Measurements from ENCODE around the gene WDR86.

Gene WDR86

DNA sequence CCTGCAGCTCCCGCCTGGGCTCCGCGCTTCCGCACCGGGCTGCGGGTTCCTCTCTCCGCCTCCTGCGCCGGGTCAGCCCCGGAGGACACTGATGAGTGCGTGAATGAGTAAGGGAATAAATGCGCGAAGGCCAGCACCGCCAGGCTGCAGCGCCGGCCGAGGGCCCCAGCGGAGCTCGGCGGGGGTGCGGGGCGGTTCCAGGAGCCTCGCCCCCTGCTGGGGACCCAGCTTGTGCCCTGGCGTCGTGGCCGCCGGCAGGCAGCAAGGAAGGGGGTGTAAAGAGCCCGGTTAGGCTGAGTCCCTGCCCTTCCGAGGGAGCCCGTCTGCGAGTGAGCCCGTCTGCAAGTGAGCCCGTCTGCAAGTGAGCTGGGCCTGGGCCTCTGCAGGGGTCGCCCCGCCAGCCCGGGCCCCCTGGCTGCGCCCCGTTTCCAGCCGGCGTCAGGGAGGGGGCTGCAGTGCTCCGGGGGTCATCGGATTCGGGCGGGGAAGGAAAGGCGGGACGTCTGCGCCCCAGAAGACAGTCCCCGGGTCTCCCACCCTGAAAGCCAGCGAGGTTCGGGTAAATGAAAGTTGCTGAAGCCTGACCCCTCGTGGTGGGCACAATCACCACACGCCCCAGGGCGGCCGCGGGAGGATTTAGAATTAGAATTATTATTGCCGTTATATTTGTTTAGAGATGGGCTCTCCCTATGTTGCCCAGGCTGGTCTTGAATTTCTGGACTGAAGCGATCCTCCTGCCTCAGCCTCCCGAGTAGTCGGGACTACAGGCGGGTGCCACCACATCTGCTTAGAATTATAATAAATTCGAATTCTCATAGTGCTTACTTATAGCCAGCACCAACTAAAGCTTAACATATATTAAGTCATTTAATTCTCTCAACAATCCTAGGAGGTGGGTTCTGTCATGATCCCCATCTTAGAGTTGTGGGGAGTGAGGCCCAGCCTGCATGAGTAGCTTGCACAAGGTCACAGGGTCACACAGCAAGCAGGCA is 38.7 kb upstream of the WDR86 start:
- Histone ChIP-seq H2BK5ac (ENCODE audit: low read depth, low read length, poor library complexity, severe bottlenecking) (no peak overlapping the region), H2BK15ac (ENCODE audit: low read depth, poor library complexity, severe bottlenecking) (no peak overlapping the region), H4K8ac (ENCODE audit: low read length) (peak overlapping the region; percentile 45), H3K36me3 (ENCODE audit: control insufficient read depth in 1 of 2, insufficient read depth in 2 of 2, low read depth in 1 of 2, low read length in 2 of 2) (no peaks in the 10 kb centered on the region), H2AFZ (ENCODE audit: low read depth, low read length) (peak overlapping the region; percentile 70), H4K91ac (ENCODE audit: low read length) (no peak overlapping the region), H3K79me1 (replicated peaks; ENCODE audit: low read length, poor library complexity, severe bottlenecking) (no peaks in the 10 kb centered on the region), H3K27ac (ENCODE audit: low read length, poor library complexity, severe bottlenecking) (no peak overlapping the region), H3K14ac (ENCODE audit: low read length in 2 of 2) (no peak overlapping the region), H2BK120ac (ENCODE audit: low read depth, low read length) (no peak overlapping the region), H2BK12ac (ENCODE audit: low read length in 2 of 2) (peak overlapping the region in 1 of 2 experiments; percentile 75), H3K9me3 (ENCODE audit: control insufficient read depth, low read length) (no peaks in the 10 kb centered on the region), H3K4me3 (ENCODE audit: insufficient read depth in 1 of 2, low read depth in 1 of 2, low read length in 2 of 2) (peak overlapping the region; percentile 55 to 65), H3K4ac (ENCODE audit: low read depth in 1 of 2, low read length in 2 of 2) (no peak overlapping the region), H3K27me3 (ENCODE audit: control insufficient read depth in 1 of 2, insufficient read depth in 1 of 2, low read length in 2 of 2) (peaks cover 0 to 12% of the 10 kb centered on the region in 2 experiments), H3K23ac (ENCODE audit: low read length in 2 of 2) (no peak overlapping the region), H3K4me1 (ENCODE audit: control insufficient read depth, insufficient read depth, low read depth, low read length) (peaks cover 20% of the 10 kb centered on the region), H3K18ac (ENCODE audit: low read depth in 1 of 2, low read length in 2 of 2) (peak overlapping the region; percentile 80 to 87), H2AK5ac (ENCODE audit: low read length, severe bottlenecking) (no peak overlapping the region), H3K9ac (ENCODE audit: low read length) (peak overlapping the region; percentile 77), H3K4me2 (ENCODE audit: low read length, poor library complexity, severe bottlenecking) (peak overlapping the region; percentile 74)
- 2% methylated on average over 58 of the region's 61 CpGs for WGBS
- peak; percentile 71 for DNase-seq

DNA sequence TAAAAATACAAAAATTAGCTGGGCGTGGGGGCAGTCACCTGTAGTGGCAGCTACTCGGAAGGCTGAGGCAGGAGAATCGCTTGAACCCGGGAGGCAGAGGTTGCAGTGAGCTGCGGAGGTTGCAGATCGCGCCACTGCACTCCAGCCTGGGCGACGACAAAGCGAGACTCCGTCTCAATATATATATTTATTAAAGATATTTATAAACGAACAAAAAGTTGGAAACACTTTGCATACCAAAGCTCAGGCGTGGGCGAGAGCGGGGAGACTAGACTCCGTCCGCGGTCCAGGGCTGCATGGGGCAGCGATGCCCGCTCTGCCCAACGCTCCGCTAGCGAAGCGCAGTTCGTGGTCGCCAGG is 38.0 kb upstream of the WDR86 start:
- 56% methylated on average over 16 of the region's 26 CpGs for WGBS
- Histone ChIP-seq H2BK5ac (ENCODE audit: low read depth, low read length, poor library complexity, severe bottlenecking) (no peak overlapping the region), H2BK15ac (ENCODE audit: low read depth, poor library complexity, severe bottlenecking) (no peak overlapping the region), H3K36me3 (ENCODE audit: control insufficient read depth in 1 of 2, insufficient read depth in 2 of 2, low read depth in 1 of 2, low read length in 2 of 2) (no peaks in the 10 kb centered on the region), H2BK120ac (ENCODE audit: low read depth, low read length) (no peak overlapping the region), H3K18ac (ENCODE audit: low read depth in 1 of 2, low read length in 2 of 2) (peak overlapping the region in 1 of 2 experiments; percentile 87), H3K23ac (ENCODE audit: low read length in 2 of 2) (no peak overlapping the region), H3K27me3 (ENCODE audit: control insufficient read depth in 1 of 2, insufficient read depth in 1 of 2, low read length in 2 of 2) (peaks cover 0 to 10% of the 10 kb centered on the region in 2 experiments), H2AFZ (ENCODE audit: low read depth, low read length) (peak overlapping the region; percentile 70), H3K4ac (ENCODE audit: low read depth in 1 of 2, low read length in 2 of 2) (no peak overlapping the region), H3K27ac (ENCODE audit: low read length, poor library complexity, severe bottlenecking) (no peak overlapping the region), H4K91ac (ENCODE audit: low read length) (no peak overlapping the region), H3K4me3 (ENCODE audit: insufficient read depth in 1 of 2, low read depth in 1 of 2, low read length in 2 of 2) (peak overlapping the region; percentile 55 to 65), H3K4me2 (ENCODE audit: low read length, poor library complexity, severe bottlenecking) (peak overlapping the region; percentile 74), H3K9me3 (ENCODE audit: control insufficient read depth, low read length) (no peaks in the 10 kb centered on the region), H3K79me1 (replicated peaks; ENCODE audit: low read length, poor library complexity, severe bottlenecking) (no peaks in the 10 kb centered on the region), H4K8ac (ENCODE audit: low read length) (peak overlapping the region; percentile 45), H3K14ac (ENCODE audit: low read length in 2 of 2) (no peak overlapping the region), H3K4me1 (ENCODE audit: control insufficient read depth, insufficient read depth, low read depth, low read length) (peaks cover 13% of the 10 kb centered on the region), H2BK12ac (ENCODE audit: low read length in 2 of 2) (no peak overlapping the region), H2AK5ac (ENCODE audit: low read length, severe bottlenecking) (no peak overlapping the region), H3K9ac (ENCODE audit: low read length) (peak overlapping the region; percentile 77)
- DNase-seq: no peak

DNA sequence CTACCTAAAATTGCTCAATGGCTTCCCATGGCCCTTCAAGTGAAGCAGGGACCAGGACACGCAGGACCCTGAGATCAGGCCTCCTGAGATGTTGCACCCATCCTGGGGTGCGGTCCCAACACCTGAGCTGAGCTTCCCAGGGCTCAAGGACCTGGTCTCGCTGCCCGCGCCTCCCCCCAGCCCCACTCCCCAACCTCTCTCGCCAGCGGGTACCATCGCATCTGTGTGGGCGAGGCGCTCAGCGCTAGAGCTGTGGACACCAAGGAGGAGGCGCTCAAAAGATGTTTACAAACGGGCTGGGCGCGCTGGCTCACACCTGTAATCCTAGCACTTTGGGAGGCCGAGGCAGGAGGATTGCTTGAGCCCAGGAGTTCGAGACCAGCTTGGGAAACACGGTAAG is 37.5 kb upstream of the WDR86 start:
- H3K4me3 ChIP-seq (ENCODE audit: insufficient read depth in 1 of 2, low read depth in 1 of 2, low read length in 2 of 2): no peak overlapping the region
- 98% methylated on average over 15 of the region's 18 CpGs for WGBS

DNA sequence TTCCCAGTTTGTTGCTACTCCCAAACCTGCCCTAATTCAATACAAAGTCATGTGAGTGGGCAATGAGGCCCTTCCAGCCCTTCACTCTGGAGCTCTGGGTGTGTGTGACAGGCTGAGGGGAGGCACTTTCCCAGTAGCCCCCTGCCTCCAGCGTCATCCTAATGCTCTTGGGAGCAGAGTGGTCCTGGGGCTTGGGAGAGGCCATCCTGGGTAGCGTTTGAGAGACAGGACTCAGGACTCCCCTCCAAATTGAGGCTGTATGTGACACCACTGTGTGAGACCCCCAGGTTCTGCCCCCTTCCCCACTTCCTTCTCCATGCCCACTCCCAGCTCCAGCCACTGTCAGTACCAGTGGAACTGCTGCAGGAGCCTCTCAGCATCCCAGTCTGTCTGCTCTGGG is 36.6 kb upstream of the WDR86 start:
- 86% methylated on average over 2 of the region's 2 CpGs for WGBS
- no peaks in the 10 kb centered on the region for H3K9me3 ChIP-seq (ENCODE audit: control insufficient read depth, low read length)
- no peak for DNase-seq
- H3K4me3 ChIP-seq (ENCODE audit: insufficient read depth in 1 of 2, low read depth in 1 of 2, low read length in 2 of 2): no peak overlapping the region
- H2AK5ac ChIP-seq (ENCODE audit: low read length, severe bottlenecking): no peak overlapping the region
- H3K9ac ChIP-seq (ENCODE audit: low read length): no peak overlapping the region
- H3K18ac ChIP-seq (ENCODE audit: low read depth in 1 of 2, low read length in 2 of 2): no peak overlapping the region
- H3K23ac ChIP-seq (ENCODE audit: low read length in 2 of 2): no peak overlapping the region
- peaks cover 11% of the 10 kb centered on the region for H3K4me1 ChIP-seq (ENCODE audit: control insufficient read depth, insufficient read depth, low read depth, low read length)
- no peak overlapping the region for H3K14ac ChIP-seq (ENCODE audit: low read length in 2 of 2)
- H4K91ac ChIP-seq (ENCODE audit: low read length): no peak overlapping the region
- H2BK12ac ChIP-seq (ENCODE audit: low read length in 2 of 2): no peak overlapping the region
- H3K36me3 ChIP-seq (ENCODE audit: control insufficient read depth in 1 of 2, insufficient read depth in 2 of 2, low read depth in 1 of 2, low read length in 2 of 2): no peaks in the 10 kb centered on the region
- peaks cover 0 to 3% of the 10 kb centered on the region in 2 experiments for H3K27me3 ChIP-seq (ENCODE audit: control insufficient read depth in 1 of 2, insufficient read depth in 1 of 2, low read length in 2 of 2)
- H3K79me1 ChIP-seq (replicated peaks; ENCODE audit: low read length, poor library complexity, severe bottlenecking): no peaks in the 10 kb centered on the region
- no peak overlapping the region for H3K4me2 ChIP-seq (ENCODE audit: low read length, poor library complexity, severe bottlenecking)
- no peak overlapping the region for H2BK5ac ChIP-seq (ENCODE audit: low read depth, low read length, poor library complexity, severe bottlenecking)
- no peak overlapping the region for H3K4ac ChIP-seq (ENCODE audit: low read depth in 1 of 2, low read length in 2 of 2)
- no peak overlapping the region for H4K8ac ChIP-seq (ENCODE audit: low read length)
- H2AFZ ChIP-seq (ENCODE audit: low read depth, low read length): no peak overlapping the region
- H3K27ac ChIP-seq (ENCODE audit: low read length, poor library complexity, severe bottlenecking): no peak overlapping the region
- H2BK15ac ChIP-seq (ENCODE audit: low read depth, poor library complexity, severe bottlenecking): no peak overlapping the region
- H2BK120ac ChIP-seq (ENCODE audit: low read depth, low read length): no peak overlapping the region

More for the DNA sequence above, 37.5 kb upstream of the WDR86 start:
- Histone ChIP-seq H3K27ac (ENCODE audit: low read length, poor library complexity, severe bottlenecking) (no peak overlapping the region), H3K14ac (ENCODE audit: low read length in 2 of 2) (no peak overlapping the region), H2BK120ac (ENCODE audit: low read depth, low read length) (no peak overlapping the region), H2BK12ac (ENCODE audit: low read length in 2 of 2) (no peak overlapping the region), H3K18ac (ENCODE audit: low read depth in 1 of 2, low read length in 2 of 2) (no peak overlapping the region), H3K9me3 (ENCODE audit: control insufficient read depth, low read length) (no peaks in the 10 kb centered on the region), H3K27me3 (ENCODE audit: control insufficient read depth in 1 of 2, insufficient read depth in 1 of 2, low read length in 2 of 2) (peaks cover 0 to 7% of the 10 kb centered on the region in 2 experiments), H2BK15ac (ENCODE audit: low read depth, poor library complexity, severe bottlenecking) (no peak overlapping the region), H2AK5ac (ENCODE audit: low read length, severe bottlenecking) (no peak overlapping the region), H3K4ac (ENCODE audit: low read depth in 1 of 2, low read length in 2 of 2) (no peak overlapping the region), H2BK5ac (ENCODE audit: low read depth, low read length, poor library complexity, severe bottlenecking) (no peak overlapping the region), H3K4me1 (ENCODE audit: control insufficient read depth, insufficient read depth, low read depth, low read length) (peaks cover 13% of the 10 kb centered on the region), H4K91ac (ENCODE audit: low read length) (no peak overlapping the region), H3K4me2 (ENCODE audit: low read length, poor library complexity, severe bottlenecking) (no peak overlapping the region), H3K36me3 (ENCODE audit: control insufficient read depth in 1 of 2, insufficient read depth in 2 of 2, low read depth in 1 of 2, low read length in 2 of 2) (no peaks in the 10 kb centered on the region), H3K23ac (ENCODE audit: low read length in 2 of 2) (no peak overlapping the region), H3K79me1 (replicated peaks; ENCODE audit: low read length, poor library complexity, severe bottlenecking) (no peaks in the 10 kb centered on the region), H2AFZ (ENCODE audit: low read depth, low read length) (no peak overlapping the region), H4K8ac (ENCODE audit: low read length) (no peak overlapping the region), H3K9ac (ENCODE audit: low read length) (no peak overlapping the region)
- no peak for DNase-seq

Data from mesenchymal stem cell (in vitro differentiated cells and primary cell).